ENCODE measurements around the gene DUSP14. TPM values are rescaled to one million over a fixed set of nuclear protein-coding genes. Genes with fewer than 3 reads are reported as not detected.

The DUSP14 gene
- total and polyA plus RNA-seq, 2 of the 13 experiments (the other 11 are each of a cell fraction or from before 2014, with no cell fraction given) = 33.5 to 39.8 TPM

- no peak for TF ChIP-seq BATF2 (CRISPR knock-in tag; IDR thresholded peaks at IDR 0.05)
- TF ChIP-seq THAP8 (CRISPR knock-in tag; IDR thresholded peaks at IDR 0.05; ENCODE audit: borderline replicate concordance) = no peak
- TF ChIP-seq POLR2A (IDR thresholded peaks at IDR 0.05; ENCODE audit: insufficient read depth in 1 of 2, low read depth in 2 of 2, low read length in 2 of 2) = no peak
- TF ChIP-seq HINFP (CRISPR knock-in tag; IDR thresholded peaks at IDR 0.05; ENCODE audit: low read depth) = no peak
- TF ChIP-seq ETV5 (CRISPR knock-in tag; IDR thresholded peaks at IDR 0.05; ENCODE audit: borderline replicate concordance) = no peak
- TF ChIP-seq GPN1 (CRISPR knock-in tag; IDR thresholded peaks at IDR 0.05; ENCODE audit: borderline replicate concordance) = no peak; the same call in 1 of the 2 replicates
- TF ChIP-seq ZNF513 (CRISPR knock-in tag; conservative IDR thresholded peaks at IDR 0.05) = no peak
- TF ChIP-seq BRD4 (CRISPR knock-in tag; IDR thresholded peaks at IDR 0.05) = no peak
- peak; percentile 59; the same call in 1 of the 2 replicates for TF ChIP-seq ZFY (CRISPR knock-in tag; IDR thresholded peaks at IDR 0.05)
- no peak for TF ChIP-seq RARG (CRISPR knock-in tag; IDR thresholded peaks at IDR 0.05; ENCODE audit: low read depth)
- TF ChIP-seq SIX1 (CRISPR knock-in tag; IDR thresholded peaks at IDR 0.05; ENCODE audit: borderline replicate concordance) = no peak
- TF ChIP-seq SYNCRIP (IDR thresholded peaks at IDR 0.05; ENCODE audit: insufficient read depth, low read depth, low read length) = no peak
- no peak for TF ChIP-seq MED13 (CRISPR knock-in tag; IDR thresholded peaks at IDR 0.05)
- TF ChIP-seq ZHX2 (IDR thresholded peaks at IDR 0.05; ENCODE audit: low read depth) = no peak
- 0 out of 2 replicates have a peak, but pooled peaks have one; percentile 49 for TF ChIP-seq ZHX2 (CRISPR knock-in tag; IDR thresholded peaks at IDR 0.05; ENCODE audit: borderline replicate concordance)
- no peak for TF ChIP-seq SPEN (CRISPR knock-in tag; IDR thresholded peaks at IDR 0.05; ENCODE audit: low read depth)
- no peak for TF ChIP-seq HMG20B (CRISPR knock-in tag; conservative IDR thresholded peaks at IDR 0.05)
- no peak for TF ChIP-seq RELA (CRISPR knock-in tag; IDR thresholded peaks at IDR 0.05)
- TF ChIP-seq GABPA (IDR thresholded peaks at IDR 0.05; ENCODE audit: low read depth, low read length) = no peak
- no peak for TF ChIP-seq GABPA (CRISPR knock-in tag; IDR thresholded peaks at IDR 0.05; ENCODE audit: low read depth)
- TF ChIP-seq ZNF615 (CRISPR knock-in tag; IDR thresholded peaks at IDR 0.05; ENCODE audit: borderline replicate concordance) = no peak
Measured at GRCh38 chr17:37490022-37490587, 414 bp downstream of the DUSP14 start (continued).

Measured in HepG2 (cell line).